Measurements from ENCODE around the gene CRISP3. TPM values are rescaled to one million over a fixed set of nuclear protein-coding genes. Genes with fewer than 3 reads are reported as not detected.

The CRISP3 gene
- total and polyA plus RNA-seq, 9 of the 15 experiments (the other 6 are each of a cell fraction or from before 2014, with no cell fraction given): 0.21 to 2.0 (median 0.58) TPM

DNA sequence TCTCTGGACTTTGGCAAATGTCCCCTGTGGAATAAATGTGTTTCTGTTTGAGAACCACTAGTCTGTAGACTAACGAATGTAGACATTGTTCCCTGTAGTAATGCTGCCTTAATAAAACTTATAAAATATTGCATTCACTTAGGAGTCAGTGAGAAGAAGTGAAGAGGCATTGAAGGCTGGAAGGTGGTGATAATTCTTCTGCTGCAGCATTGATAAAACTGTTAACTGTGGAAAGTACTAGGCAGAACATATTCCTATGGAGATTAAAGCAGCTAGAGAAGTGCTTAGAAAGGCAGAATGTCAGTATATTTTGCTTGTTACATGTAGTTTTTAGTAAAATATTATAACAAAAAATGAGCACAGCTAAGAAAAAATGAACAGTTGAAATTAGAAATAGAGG, 38.1 kb upstream of the CRISP3 start:
- Histone ChIP-seq H3K4me2 (ENCODE audit: insufficient read depth, low read length) (peak overlapping the region; percentile 57), H3K4me1 (replicated peaks in 1 of 2; ENCODE audit: control insufficient read depth in 2 of 2, insufficient read depth in 2 of 2, low read length in 2 of 2) (peaks cover 7 to 25% of the 10 kb centered on the region in 2 experiments; a peak in 4 of 5 replicates), H3K79me2 (ENCODE audit: control insufficient read depth, insufficient read depth, low read length) (no peaks in the 10 kb centered on the region), H3K9ac (ENCODE audit: insufficient read depth in 1 of 2, low read depth in 2 of 2, low read length in 2 of 2) (peak overlapping the region in 1 of 2 experiments; percentile 70; a peak in 2 of 4 replicates), H3K27ac (ENCODE audit: extremely low read depth, low read depth, low read length) (peak overlapping the region; percentile 80), H3K27me3 (ENCODE audit: control insufficient read depth in 2 of 2, insufficient read depth in 2 of 2, low read length in 2 of 2) (no peaks in the 10 kb centered on the region), H2AFZ (ENCODE audit: low read depth, low read length) (peak overlapping the region; percentile 93), H3K4me3 (no peak overlapping the region; the same call in 1 of the 2 replicates), H4K20me1 (replicated peaks; ENCODE audit: control insufficient read depth, insufficient read depth, low read length) (no peaks in the 10 kb centered on the region), H3K9me1 (ENCODE audit: control insufficient read depth, insufficient read depth, low read length) (no peaks in the 10 kb centered on the region), H3K36me3 (ENCODE audit: control insufficient read depth, insufficient read depth, low read length) (no peaks in the 10 kb centered on the region), H3K9me3 (replicated peaks; ENCODE audit: control insufficient read depth, insufficient read depth, low read depth, low read length) (peaks cover 4% of the 10 kb centered on the region)
- ChIA-PET CTCF (ENCODE audit: low intra/inter-chr PET ratio) (no interaction called here), POLR2A (interaction anchor here (0.9 to 1.6 kb wide), 4 partner anchors 15 to 146 kb away, joined by 3 to 5 read pairs (median 4); partner anchors contain the start of gene RHAG)
- peak; percentile 81 for ATAC-seq
- DNase-seq (ENCODE audit: extremely low read depth in 1 of 4, low spot score in 3 of 4): peak in 2 of 4 experiments; percentile 68 to 75
- WGBS (ENCODE audit: insufficient coverage, low coverage, missing lambda C conversion rate): 0% methylated on average over 1 of the region's 1 CpG
- in situ Hi-C loops (cut with MboI) (no loop called here), intact Hi-C loops (cut with micrococcal nuclease) (loop anchor here (5.0 kb wide), 1 partner anchor 135 kb away; no protein-coding TSS in a partner anchor)
- no TSS peak for BruUV-seq (replicated peaks)
- peak; percentile 62 for FAIRE-seq
- TF ChIP-seq TCF7 (IDR thresholded peaks at IDR 0.05; ENCODE audit: borderline replicate concordance) (no peak), RB1 (IDR thresholded peaks at IDR 0.05; ENCODE audit: low read depth) (no peak), POLR3G (IDR thresholded peaks at IDR 0.05; ENCODE audit: extremely low read depth, insufficient read length, insufficient replicate concordance) (no peak), TRIM24 (IDR thresholded peaks at IDR 0.05) (peak; percentile 51 to 65; a peak in 2 of 4 replicates), ZNF707 (CRISPR knock-in tag; conservative IDR thresholded peaks at IDR 0.05) (no peak), SRSF9 (IDR thresholded peaks at IDR 0.05; ENCODE audit: borderline replicate concordance, low read depth, low read length) (no peak), RBM17 (IDR thresholded peaks at IDR 0.05; ENCODE audit: borderline replicate concordance, low read depth, low read length) (no peak), C11orf30 (IDR thresholded peaks at IDR 0.05; ENCODE audit: low read depth) (peak; percentile 21; the same call in 1 of the 2 replicates), PTRF (tag; IDR thresholded peaks at IDR 0.05) (no peak), SOX6 (IDR thresholded peaks at IDR 0.05) (peak; percentile 49; the same call in 1 of the 2 replicates), NR2C2 (CRISPR knock-in tag; IDR thresholded peaks at IDR 0.05) (no peak), NR2C2 (tag; IDR thresholded peaks at IDR 0.05) (no peak), HNRNPL (IDR thresholded peaks at IDR 0.05; ENCODE audit: low read depth, low read length) (no peak), SMARCA4 (IDR thresholded peaks at IDR 0.05) (peak; percentile 87), ZFP30 (CRISPR knock-in tag; IDR thresholded peaks at IDR 0.05; ENCODE audit: borderline replicate concordance) (no peak), TBL1XR1 (IDR thresholded peaks at IDR 0.05; ENCODE audit: low read length in 2 of 2) (no peak), ARID2 (IDR thresholded peaks at IDR 0.05) (no peak)
- TF ChIP-seq, protein P1, sequence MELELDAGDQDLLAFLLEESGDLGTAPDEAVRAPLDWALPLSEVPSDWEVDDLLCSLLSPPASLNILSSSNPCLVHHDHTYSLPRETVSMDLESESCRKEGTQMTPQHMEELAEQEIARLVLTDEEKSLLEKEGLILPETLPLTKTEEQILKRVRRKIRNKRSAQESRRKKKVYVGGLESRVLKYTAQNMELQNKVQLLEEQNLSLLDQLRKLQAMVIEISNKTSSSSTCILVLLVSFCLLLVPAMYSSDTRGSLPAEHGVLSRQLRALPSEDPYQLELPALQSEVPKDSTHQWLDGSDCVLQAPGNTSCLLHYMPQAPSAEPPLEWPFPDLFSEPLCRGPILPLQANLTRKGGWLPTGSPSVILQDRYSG (tag; conservative IDR thresholded peaks at IDR 0.05; ENCODE audit: low read depth): no peak
- TF ChIP-seq, protein P2, sequence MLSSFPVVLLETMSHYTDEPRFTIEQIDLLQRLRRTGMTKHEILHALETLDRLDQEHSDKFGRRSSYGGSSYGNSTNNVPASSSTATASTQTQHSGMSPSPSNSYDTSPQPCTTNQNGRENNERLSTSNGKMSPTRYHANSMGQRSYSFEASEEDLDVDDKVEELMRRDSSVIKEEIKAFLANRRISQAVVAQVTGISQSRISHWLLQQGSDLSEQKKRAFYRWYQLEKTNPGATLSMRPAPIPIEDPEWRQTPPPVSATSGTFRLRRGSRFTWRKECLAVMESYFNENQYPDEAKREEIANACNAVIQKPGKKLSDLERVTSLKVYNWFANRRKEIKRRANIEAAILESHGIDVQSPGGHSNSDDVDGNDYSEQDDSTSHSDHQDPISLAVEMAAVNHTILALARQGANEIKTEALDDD (IDR thresholded peaks at IDR 0.05): peak; percentile 73; the same call in 1 of the 2 replicates
- TF ChIP-seq, protein P3, sequence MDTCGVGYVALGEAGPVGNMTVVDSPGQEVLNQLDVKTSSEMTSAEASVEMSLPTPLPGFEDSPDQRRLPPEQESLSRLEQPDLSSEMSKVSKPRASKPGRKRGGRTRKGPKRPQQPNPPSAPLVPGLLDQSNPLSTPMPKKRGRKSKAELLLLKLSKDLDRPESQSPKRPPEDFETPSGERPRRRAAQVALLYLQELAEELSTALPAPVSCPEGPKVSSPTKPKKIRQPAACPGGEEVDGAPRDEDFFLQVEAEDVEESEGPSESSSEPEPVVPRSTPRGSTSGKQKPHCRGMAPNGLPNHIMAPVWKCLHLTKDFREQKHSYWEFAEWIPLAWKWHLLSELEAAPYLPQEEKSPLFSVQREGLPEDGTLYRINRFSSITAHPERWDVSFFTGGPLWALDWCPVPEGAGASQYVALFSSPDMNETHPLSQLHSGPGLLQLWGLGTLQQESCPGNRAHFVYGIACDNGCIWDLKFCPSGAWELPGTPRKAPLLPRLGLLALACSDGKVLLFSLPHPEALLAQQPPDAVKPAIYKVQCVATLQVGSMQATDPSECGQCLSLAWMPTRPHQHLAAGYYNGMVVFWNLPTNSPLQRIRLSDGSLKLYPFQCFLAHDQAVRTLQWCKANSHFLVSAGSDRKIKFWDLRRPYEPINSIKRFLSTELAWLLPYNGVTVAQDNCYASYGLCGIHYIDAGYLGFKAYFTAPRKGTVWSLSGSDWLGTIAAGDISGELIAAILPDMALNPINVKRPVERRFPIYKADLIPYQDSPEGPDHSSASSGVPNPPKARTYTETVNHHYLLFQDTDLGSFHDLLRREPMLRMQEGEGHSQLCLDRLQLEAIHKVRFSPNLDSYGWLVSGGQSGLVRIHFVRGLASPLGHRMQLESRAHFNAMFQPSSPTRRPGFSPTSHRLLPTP (IDR thresholded peaks at IDR 0.05; ENCODE audit: borderline replicate concordance, extremely low read depth, insufficient read length): no peak

Measured in K562 (cell line).